GM18505 (cell line): ENCODE data around the gene CHST11.
"Not testable (repeated sequence)": the region's sequence is repeated elsewhere in the genome, so short reads cannot be mapped to it uniquely, and the experiment has no call there.

Experiments
- ATAC-seq: cut with Tn5 transposase; IDR thresholded peaks from one replicate; pipeline ENCODE4 v1.9.1; 2021; ENCODE audit not compliant: unreplicated experiment
- POLR2A ChIP-seq: IDR thresholded peaks from 4 replicates; pipeline ENCODE4 v1.6.1; 2011; ENCODE audit warnings: borderline replicate concordance; ENCODE audit not compliant: insufficient read depth, insufficient read length; ENCODE audit errors: extremely low read depth

Gene CHST11

DNA sequence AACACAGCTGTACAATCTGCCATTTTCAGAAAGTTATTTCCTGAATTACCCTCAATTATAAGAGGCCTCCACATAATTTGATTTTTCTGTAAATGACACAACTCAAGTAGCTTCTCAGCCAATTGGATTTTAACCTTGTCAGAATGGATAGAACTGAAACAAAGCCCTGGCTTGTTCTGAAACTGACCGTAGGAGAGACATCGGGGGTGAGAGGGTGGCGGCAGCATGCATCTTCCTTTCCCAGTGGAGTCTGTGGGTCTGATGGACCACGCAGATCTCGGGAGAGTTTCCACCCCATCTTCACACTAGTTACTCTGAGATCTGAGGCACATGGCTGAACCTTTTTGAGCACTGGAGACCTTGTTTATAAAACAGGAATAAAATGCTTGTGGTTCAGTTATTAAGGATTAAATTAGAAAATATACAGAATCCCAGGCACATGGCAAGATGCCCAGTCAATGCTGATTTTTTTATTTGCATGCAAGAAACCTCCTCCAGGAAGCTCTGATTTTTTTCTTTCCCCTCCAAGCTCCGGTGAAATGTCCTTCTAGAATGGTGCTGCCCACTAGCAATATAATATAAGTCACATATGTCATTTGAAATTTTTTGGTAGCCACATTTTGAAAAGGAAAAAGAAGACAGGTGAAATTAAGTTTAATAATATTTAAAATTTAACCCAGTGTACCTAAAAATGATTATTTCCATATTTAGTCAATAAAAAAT is 153.9 kb downstream of the CHST11 start:
- ATAC-seq, result no peak

DNA sequence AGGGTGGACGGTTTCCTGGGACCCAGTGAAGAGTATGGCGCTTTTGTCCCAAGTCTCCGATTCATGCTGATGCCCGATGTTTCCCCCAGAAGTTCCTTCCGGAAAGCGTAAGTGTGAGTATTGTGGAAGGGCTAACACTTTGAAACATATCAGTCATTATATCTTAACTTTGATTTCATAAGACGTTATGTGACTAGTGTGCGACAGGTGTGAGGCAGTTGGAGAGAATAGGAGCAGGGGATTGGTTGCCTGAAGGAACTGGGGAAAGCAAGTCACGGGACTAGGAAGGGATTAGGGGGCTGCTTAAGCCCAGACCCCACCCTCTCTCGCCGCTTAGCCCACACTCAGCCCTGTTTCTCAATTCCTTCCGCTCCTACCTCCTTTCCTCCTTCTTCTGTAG is 154.9 kb downstream of the CHST11 start:
- no peak for ATAC-seq

More for the DNA sequence above, 153.9 kb downstream of the CHST11 start:
- TF ChIP-seq POLR2A, result no peak

DNA sequence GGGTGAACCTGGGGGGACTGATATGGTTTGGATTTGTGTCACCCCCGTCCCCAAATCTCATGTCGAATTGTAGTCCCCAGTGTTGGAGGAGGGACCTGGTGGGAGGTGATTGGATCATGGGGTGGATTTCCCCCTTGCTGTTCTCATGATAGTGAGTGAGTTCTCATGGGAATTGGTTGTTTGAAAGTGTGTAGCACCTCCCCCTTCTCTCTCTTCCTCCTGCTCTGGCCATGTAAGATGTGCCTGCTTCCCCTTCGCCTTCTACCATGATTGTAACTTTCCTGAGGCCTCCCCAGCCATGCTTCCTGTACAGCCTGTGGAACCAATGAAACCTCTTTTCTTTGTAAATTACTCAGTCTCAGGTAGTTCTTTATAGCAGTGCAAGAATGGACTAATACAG is 156.6 kb downstream of the CHST11 start:
- ATAC-seq, result not testable (repeated sequence)

More for the DNA sequence above, 154.9 kb downstream of the CHST11 start:
- no peak for TF ChIP-seq POLR2A

DNA sequence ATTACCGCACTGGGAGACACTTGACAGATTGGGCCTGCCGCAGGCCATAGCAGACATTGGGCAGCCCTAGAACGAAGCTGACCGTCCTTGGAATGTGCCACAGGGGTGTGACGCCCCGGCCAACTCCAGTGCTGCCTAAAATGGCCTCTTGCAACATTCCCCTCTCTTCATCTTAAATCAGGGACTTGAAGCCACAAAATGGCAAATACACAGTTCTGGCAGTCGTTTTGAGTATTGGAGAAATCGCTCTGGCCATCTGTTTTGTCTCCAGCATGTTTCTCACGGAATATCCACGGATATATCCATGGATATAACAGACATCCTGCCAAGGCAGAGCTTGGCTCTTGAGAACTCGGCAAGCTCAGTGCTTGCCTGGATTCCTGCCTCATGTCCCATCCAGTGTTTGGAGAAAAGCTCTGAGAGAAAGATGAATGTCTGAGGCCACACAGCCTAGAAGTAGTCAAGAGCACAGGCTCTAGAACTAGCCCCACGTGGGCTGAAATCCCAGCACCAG is 158.4 kb downstream of the CHST11 start:
- no peak for ATAC-seq
- no peak for TF ChIP-seq POLR2A

DNA sequence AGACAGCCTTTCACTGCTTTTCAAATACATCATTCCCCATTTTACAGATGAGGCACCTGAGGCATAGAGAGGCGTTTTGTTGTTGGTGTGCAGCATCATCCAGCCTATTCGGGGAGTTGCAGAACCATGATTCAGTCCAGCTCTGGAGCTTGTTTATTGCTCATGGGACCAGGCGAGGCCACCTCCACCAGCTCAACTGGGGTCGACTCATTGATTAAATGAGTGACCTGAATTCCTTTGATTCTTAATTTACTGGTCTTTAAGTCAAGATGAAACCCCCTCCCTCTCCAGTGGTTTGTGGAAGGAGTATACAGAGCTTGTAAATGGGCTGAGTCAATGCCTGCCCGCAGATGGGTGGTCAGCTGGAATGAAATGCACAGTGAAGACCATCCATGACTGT is 161.9 kb downstream of the CHST11 start:
- ATAC-seq, result no peak
- TF ChIP-seq POLR2A, result no peak

DNA sequence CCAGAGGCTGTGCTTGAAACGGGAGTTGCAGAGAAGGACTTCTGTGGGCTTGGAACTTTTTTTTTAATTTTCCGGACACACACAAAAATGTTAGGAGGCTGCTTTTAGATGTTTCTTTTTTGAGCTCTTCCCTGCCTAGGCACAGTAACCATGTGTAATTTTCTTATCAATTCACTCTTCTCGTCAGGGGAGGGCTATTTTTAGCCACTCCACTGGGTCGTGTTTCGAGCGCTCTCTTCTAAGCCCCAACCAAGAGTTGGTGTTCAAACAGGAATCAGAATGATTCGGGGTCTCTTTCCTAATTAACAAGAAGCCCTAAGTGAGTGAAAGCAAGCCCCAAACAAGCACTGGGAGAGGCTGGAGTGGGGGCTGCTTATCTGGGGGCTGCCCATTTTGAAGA is 162.6 kb downstream of the CHST11 start:
- no peak for TF ChIP-seq POLR2A
- ATAC-seq, result no peak

DNA sequence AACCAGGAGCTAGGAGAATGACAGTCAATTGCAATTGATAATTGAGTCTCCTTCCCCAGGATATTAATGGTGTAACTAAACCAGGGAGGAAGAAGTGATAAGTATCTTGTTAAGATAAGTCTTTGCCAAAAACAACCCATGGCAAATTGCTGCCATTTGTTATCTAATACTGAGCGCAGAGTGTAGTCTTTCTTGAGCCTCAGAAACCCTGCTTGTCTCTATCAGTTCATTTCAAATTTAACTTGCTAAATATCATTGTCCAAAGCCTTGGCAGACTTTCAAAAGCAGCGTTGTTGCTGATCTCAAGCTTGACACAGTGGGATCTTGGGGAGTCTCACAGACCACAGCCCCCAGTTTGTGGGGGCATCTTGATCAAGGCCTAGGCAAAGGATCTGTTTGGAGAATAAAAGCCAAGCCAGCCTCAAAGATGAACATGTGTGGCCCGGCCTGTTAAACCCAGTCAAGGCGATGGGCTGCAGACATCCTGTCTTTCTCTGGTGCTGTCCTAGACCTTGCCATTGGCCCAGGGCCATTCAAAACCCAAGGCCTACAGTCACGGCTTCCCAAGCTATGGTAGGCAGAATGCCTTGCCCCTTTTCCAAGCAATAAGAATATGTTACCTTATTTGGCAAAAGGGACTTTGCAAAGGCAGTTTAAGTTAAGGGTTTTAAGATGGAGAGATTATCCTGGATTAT is 164.2 kb downstream of the CHST11 start:
- ATAC-seq, result no peak
- TF ChIP-seq POLR2A, result no peak

DNA sequence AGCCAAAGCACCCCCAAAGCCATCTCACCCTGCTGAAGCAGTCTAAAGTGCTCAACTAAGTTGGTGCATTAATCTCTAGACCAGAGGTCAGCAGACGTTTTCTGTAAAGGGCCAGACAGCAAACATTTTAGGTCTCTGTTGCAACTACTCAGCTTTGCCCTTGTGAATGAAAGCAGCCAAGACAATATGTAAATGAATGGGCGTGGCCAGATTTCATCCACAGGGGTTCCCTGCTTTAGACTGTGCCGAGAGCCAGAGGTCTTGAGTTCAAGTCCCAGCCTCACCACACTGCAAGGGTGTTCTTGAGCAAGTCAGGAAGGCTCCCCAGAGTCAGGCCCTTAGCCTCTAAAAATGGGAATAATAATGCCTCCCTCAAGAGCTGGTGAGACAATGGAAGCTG is 166.2 kb downstream of the CHST11 start:
- no peak for ATAC-seq
- TF ChIP-seq POLR2A, result no peak

- no peak for ATAC-seq
These were observed 167.1 kb downstream of the CHST11 start for GRCh38 chr12:104623883-104624282.

GRCh38 chr12:104624529-104624928 is 167.8 kb downstream of the CHST11 start:
- no peak for TF ChIP-seq POLR2A
- ATAC-seq, result no peak

More at GRCh38 chr12:104623883-104624282, 167.1 kb downstream of the CHST11 start:
- no peak for TF ChIP-seq POLR2A

DNA sequence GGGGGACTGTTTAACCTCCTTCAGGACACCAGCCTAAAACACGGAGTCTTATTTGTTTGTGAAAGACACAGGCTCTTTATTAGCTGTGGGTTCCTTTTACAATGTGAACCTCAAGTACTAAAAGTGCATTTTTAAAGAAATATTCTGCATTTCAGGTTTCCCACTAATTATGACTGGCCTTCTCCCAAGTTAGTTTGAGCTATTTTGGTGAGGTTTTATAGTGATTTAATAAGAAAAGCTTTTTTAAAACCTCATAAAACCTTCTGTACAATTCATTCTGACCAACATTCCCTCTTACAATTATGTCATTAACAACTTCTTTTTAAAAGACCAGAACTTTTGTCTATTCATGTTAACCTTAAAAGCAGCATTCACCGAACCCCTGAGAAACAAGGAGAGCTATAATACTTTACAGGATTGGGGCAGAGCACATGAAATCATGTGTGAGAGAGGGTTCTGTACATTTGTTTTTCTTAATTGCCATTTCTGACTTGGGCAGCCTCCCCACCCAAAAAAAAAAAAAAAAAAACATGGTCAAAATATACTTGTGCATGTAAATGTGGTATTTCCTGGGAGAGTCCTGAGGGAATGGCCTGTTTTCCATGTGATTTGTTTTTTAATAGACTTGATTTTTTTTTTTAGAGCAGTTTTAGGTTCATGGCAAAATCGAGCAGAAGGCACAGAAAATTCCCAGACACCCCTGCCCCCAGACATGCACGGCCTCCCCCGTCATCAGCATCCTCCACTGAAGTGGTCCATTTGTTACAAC is 169.5 kb downstream of the CHST11 start:
- no peak for ATAC-seq
- TF ChIP-seq POLR2A, result no peak

DNA sequence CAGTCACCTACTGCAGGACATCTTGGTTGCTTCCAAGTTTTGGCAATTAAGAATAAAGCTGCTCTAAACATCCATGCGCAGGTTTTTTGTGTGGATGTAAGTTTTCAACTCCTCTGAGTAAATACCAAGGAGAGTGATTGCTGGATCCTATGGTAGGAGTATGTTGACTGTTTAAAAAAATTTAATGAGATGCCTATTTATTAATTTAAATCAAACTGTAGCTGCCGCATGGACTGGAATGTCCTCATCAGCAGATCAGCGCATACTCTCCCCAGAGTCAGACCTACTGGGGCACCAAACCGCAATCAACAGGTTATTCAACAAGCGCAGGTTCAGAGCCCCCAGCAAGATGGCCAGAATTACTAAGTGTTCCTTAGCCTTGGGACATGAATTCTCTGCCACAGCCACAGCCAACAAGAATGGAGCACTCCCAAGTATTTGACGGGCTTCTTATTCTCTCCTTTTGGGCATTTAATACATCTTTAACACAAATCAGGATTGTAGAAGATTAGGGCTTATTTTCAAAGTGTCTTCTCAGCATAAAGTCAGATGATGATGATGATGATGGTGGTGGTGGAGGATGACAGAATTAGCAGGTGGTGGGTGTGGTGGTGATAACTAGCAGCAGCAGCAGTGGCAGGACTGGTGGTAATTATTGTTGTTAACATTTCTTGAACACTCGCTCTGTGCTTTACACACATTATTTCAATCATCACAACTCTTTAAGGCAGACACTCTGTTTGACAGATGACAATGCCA is 170.7 kb downstream of the CHST11 start:
- no peak for TF ChIP-seq POLR2A
- no peak for ATAC-seq
